Stimulated activated memory B cell treated with anti-CD40 and anti-IgM and Interleukin-4, amounts not matched to agents 10 μg/mL and 1 μg/mL and 100 μg/mL, for 72 hours (primary cell): ENCODE data around the gene SYN1.

ENCODE experiments used
- ATAC-seq: fragments of 150-1000 bp; cut with Tn5 transposase; 2 replicates; pipeline ENCODE4 v1.10.0; 2021
- H3K27ac Mint-ChIP-seq: one replicate; pipeline ENCODE4 v1.8.0; 2022; ENCODE audit warnings: mild to moderate bottlenecking, mixed read lengths
- H3K27me3 Mint-ChIP-seq: one replicate; pipeline ENCODE4 v1.8.0; 2022; ENCODE audit warnings: mixed read lengths
- H3K36me3 Mint-ChIP-seq: one replicate; pipeline ENCODE4 v1.8.0; 2022; ENCODE audit warnings: mixed read lengths
- H3K4me1 Mint-ChIP-seq: one replicate; pipeline ENCODE4 v1.8.0; 2022; ENCODE audit warnings: mixed read lengths
- H3K4me3 Mint-ChIP-seq: one replicate; pipeline ENCODE4 v1.8.0; 2022; ENCODE audit warnings: mild to moderate bottlenecking, moderate library complexity, mixed read lengths
- H3K9me3 Mint-ChIP-seq: one replicate; pipeline ENCODE4 v1.8.0; 2022; ENCODE audit warnings: mixed read lengths

The SYN1 gene

DNA sequence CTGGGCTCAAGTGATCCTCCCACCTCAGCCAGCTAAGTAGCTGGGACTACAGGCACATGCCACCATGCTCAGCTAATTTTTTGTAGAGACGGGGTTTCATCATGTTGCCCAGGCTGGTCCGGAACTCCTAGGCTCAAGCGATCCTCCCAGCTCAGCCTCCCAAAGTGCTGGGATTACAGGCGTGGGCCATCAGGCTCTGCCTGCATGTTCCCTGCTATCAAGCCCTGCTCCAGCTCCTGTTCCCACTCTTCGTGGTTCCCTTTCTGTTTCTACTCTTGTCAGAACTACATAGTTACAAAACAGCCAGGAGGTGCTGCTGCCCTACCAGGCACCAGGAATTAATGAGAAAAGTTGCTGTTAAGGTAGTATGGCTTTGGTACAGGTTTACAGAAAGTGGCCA is 28.7 kb downstream of the SYN1 start:
- H3K4me1 Mint-ChIP-seq, result no peaks in the 10 kb centered on the region
- no peak overlapping the region for H3K27ac Mint-ChIP-seq
- H3K36me3 Mint-ChIP-seq, result no peaks in the 10 kb centered on the region
- H3K4me3 Mint-ChIP-seq, result no peak overlapping the region
- ATAC-seq, result no peak
- H3K27me3 Mint-ChIP-seq, result no peaks in the 10 kb centered on the region
- no peaks in the 10 kb centered on the region for H3K9me3 Mint-ChIP-seq

DNA sequence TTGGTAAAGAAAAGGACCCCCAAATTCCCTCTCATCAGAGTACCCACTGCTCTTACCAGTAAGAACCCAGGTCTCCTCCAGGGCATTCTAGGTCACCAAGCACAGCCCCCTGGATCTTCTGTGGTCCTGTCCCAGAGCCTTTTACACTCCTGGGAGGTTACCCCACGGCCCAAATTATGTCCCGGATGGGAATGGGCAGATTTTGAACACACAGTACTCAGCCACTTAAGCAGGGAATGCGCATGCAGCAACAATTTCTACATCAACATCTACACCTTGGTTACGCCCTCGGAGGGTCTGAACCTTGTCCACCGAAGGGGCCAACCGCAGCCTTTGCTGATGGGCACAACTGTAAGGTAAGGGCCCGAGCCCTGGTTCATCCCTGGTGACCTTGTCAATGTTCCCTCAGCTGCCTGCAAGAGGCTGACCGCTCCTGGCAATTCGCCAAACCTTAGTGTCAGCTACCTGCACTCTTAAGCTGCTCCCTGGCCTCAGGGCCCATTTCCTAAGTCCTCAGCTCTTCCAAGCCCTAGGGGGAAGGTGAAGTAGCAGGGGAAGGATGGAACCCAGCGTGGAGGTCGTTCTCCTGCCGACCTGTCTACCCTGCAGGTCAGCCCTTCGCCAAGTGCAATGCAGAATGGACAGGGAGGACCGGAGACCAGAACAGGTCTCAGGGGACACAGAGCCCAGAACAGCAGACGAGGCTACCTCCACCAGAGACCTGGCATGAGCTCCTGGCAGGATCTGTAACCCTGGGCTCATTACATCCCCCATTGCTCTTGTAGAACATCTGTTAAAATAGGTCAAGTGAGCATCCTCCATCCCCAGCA is 31.5 kb downstream of the SYN1 start:
- Mint-ChIP-seq H3K4me1 (peaks cover 9% of the 10 kb centered on the region), H3K27me3 (no peaks in the 10 kb centered on the region), H3K9me3 (no peaks in the 10 kb centered on the region), H3K36me3 (no peaks in the 10 kb centered on the region), H3K27ac (no peak overlapping the region), H3K4me3 (no peak overlapping the region)
- ATAC-seq, result no peak

DNA sequence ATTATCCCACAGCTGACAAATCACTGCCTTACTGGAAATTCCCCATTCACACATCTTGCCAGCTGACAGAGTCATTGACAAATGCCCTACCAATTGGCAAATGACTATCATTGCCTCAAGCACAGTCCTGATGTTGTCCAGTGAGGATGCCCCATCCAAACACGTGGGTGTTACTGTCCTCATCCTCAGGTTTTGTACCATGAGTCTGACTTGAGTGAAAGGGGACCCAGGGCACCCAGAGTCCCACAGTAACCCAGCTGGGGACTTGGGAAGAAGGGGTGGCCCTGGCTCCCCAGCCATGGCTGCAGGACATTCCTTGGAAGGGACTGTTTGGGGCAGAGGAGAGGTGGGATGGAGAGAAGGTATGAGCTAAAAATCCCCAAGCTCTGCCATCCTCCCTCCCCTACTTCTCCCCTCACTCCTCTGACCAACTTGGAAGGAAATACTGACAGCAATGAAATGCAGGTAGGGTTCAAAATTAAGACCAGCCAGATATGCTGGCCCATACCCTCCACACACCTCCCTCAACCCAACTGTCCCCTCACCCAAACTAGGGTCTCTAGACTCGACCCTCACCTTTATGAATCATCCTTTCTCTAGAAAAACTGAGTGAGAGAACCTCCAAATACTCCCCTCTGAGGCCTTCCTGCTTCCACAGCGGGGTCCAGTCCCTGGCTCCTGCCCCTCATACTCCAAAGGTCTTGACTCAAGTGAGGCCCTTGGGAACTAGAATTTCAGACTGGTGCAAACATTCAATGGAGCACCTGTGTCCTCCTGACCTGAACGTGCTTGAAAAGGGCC is 32.4 kb downstream of the SYN1 start:
- Mint-ChIP-seq H3K9me3 (no peaks in the 10 kb centered on the region), H3K4me1 (peaks cover 14% of the 10 kb centered on the region)

DNA sequence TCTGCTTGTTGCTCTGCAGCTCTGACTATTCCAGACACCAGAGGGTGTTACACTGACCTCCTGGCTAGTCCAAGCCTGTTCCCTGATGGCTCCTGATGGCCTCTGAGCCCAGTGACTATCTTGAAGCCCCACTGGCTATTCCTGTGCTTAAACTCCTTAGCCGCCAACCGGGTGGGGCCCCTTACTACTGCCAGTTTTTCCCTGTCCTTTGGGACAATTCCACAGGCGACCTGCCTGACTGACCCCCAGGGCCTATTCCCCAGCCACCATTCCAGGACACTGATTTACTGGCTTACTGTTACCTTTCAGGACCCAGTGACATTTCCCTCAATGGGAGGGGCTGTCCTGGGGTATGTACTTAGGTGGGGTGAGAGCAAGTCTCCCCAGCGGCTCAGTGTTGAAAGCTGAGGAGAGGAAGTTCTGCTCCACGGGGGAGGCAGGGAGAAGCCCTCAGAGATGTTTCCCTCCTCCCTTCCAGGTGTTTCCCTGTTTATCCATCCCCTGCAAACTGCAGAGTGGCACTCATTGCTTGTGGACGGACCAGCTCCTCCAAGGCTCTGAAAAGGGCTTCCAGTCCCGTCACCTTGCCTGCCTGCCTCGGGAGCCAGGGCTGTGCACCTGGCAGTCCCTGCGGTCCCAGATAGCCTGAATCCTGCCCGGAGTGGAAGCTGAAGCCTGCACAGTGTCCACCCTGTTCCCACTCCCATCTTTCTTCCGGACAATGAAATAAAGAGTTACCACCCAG is 33.4 kb downstream of the SYN1 start:
- ATAC-seq, result no peak
- H3K27me3 Mint-ChIP-seq, result no peaks in the 10 kb centered on the region
- no peak overlapping the region for H3K4me3 Mint-ChIP-seq
- no peak overlapping the region for H3K27ac Mint-ChIP-seq
- H3K4me1 Mint-ChIP-seq, result peaks cover 22% of the 10 kb centered on the region
- H3K9me3 Mint-ChIP-seq, result no peaks in the 10 kb centered on the region
- no peaks in the 10 kb centered on the region for H3K36me3 Mint-ChIP-seq

More for the DNA sequence above, 32.4 kb downstream of the SYN1 start:
- ATAC-seq, result no peak
- Mint-ChIP-seq H3K27ac (no peak overlapping the region), H3K27me3 (no peaks in the 10 kb centered on the region), H3K36me3 (no peaks in the 10 kb centered on the region), H3K4me3 (no peak overlapping the region)

DNA sequence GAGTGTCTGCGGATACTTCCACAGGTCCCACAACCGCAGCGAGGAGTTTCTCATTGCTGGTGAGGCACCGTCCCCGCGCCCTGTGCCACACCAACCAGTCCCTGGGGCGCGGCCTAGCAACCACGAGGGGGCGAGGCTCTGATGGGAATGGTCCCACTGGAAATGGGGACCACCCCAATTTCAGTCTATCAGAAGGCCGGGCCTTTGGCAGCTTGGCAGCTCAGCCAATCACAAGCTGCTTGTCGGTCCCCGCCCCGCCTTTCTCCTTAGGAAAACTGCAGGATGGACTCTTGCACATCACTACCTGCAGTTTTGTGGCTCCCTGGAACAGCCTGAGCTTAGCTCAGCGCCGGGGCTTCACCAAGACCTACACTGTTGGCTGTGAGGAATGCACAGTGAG is 34.4 kb downstream of the SYN1 start:
- H3K27ac Mint-ChIP-seq, result no peak overlapping the region
- no peaks in the 10 kb centered on the region for H3K27me3 Mint-ChIP-seq
- no peak for ATAC-seq
- H3K9me3 Mint-ChIP-seq, result no peaks in the 10 kb centered on the region
- H3K4me3 Mint-ChIP-seq, result no peak overlapping the region
- peaks cover 22% of the 10 kb centered on the region for H3K4me1 Mint-ChIP-seq
- no peaks in the 10 kb centered on the region for H3K36me3 Mint-ChIP-seq

DNA sequence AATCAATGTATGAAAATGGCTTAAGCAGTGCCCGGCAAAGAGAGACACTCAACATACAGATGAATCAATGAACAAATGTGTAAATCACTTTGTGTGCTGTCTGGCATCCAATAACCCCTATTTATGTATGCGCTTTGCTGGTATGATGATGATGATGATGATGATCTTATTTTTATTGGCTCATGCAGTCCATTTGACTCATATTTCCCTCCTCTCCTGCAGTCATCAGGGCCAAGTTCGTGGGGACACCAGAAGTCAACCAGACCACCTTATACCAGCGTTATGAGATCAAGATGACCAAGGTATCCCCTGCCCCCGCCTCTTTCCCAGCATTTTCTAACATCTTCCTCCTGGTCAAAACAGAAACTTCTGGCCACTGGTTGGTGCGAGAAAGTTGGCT is 34.9 kb downstream of the SYN1 start:
- Mint-ChIP-seq H3K27ac (no peak overlapping the region), H3K27me3 (no peaks in the 10 kb centered on the region), H3K9me3 (no peaks in the 10 kb centered on the region), H3K4me3 (no peak overlapping the region), H3K36me3 (no peaks in the 10 kb centered on the region), H3K4me1 (peaks cover 23% of the 10 kb centered on the region)
- no peak for ATAC-seq

DNA sequence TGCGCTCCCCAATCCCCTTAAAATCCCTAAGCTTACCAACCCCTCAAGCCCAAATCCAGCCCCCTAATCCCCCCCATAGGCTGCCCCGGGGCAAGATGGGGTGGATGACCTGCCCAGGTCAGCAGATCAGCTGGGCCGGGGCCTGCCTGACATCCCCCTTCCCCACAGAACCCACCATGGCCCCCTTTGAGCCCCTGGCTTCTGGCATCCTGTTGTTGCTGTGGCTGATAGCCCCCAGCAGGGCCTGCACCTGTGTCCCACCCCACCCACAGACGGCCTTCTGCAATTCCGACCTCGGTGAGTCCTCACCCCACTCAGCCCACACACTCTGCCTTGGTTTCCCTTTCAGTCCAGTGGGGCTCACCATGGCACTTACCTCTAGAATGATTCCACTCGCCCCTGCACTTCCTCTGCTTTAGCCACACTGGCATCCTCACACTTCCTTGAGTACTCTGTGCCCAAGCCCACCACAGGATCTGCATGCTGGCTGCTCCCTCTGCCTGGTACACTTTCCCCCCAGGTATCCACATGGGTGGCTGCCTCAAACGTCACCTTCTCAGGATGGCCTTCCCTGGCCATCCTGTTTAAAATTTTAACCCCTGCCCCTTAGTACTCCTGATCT is 36.3 kb downstream of the SYN1 start:
- Mint-ChIP-seq H3K36me3 (no peaks in the 10 kb centered on the region), H3K4me1 (peaks cover 31% of the 10 kb centered on the region), H3K27me3 (peaks cover 2% of the 10 kb centered on the region), H3K27ac (peak overlapping the region; percentile 13), H3K4me3 (peak overlapping the region; percentile 32), H3K9me3 (no peaks in the 10 kb centered on the region)
- no peak for ATAC-seq

DNA sequence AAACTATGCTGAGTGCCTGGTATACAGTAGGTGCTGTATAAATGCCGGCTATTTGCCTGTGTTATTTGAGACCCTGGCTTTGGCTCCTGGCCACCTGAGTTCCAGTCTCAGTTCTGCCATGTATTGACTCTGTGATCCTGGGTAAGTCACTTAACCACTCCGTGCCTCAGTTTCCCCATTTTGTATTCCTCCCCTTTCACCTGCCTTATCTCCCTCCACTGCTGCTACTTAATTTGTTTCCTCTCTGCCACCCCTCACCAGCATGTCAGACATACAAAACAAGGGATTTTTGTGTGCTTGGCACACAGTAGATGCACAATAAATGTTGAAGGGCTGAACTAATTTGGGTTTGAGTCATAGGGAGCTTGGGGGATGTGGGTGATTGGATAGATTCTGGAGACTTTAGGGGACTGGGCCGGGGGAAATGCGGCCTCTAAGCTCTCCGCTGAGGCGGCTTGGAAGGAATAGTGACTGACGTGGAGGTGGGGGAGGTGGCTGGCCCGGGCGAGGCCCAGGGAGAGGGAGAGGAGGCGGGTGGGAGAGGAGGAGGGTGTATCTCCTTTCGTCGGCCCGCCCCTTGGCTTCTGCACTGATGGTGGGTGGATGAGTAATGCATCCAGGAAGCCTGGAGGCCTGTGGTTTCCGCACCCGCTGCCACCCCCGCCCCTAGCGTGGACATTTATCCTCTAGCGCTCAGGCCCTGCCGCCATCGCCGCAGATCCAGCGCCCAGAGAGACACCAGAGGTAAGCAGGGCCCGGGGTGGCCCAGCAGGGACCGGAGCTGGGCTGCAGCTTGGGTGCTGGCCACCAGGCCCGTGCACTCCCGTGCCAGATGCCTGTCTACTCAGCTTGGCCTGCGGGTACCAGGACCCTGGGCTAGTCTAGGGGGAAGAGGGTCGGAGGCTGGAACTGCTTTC is 37.7 kb downstream of the SYN1 start, which contains the start of gene TIMP1:
TIMP1 (plus strand) TSS at position 706 of the 917 bp plus-strand sequence. CDS start 980 bp downstream, outside the sequence.
- ATAC-seq, result peak; percentile 88
- Mint-ChIP-seq H3K4me1 (peaks cover 37% of the 10 kb centered on the region), H3K36me3 (no peaks in the 10 kb centered on the region), H3K4me3 (peak within 1 kb of the TSS; percentile 57), H3K9me3 (no peaks in the 10 kb centered on the region), H3K27me3 (peaks cover 14% of the 10 kb centered on the region), H3K27ac (peak within 1 kb of the TSS; percentile 64)

DNA sequence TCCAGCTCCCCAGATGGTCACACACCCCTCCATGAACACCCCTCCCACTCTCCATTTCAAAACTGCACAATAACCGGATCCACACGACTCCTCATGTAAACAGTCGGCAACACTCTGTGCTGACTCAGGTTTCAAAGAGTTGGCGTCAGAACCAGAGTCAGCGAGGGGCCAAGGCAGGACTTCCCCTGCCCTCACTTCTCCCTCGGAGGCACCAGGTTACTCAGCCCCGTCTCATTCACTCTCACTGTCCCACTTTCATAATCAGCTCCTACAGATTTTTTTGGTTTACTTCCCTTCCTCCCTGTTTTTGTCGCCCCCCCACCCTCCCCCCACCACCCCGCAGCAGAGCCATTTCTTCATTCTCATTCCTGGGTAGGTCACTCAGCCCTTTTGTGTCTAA is 40.1 kb downstream of the SYN1 start:
- Mint-ChIP-seq H3K4me3 (no peak overlapping the region), H3K27ac (no peak overlapping the region), H3K36me3 (no peaks in the 10 kb centered on the region), H3K9me3 (no peaks in the 10 kb centered on the region), H3K4me1 (peaks cover 37% of the 10 kb centered on the region), H3K27me3 (peaks cover 24% of the 10 kb centered on the region)
- ATAC-seq, result peak; percentile 65

DNA sequence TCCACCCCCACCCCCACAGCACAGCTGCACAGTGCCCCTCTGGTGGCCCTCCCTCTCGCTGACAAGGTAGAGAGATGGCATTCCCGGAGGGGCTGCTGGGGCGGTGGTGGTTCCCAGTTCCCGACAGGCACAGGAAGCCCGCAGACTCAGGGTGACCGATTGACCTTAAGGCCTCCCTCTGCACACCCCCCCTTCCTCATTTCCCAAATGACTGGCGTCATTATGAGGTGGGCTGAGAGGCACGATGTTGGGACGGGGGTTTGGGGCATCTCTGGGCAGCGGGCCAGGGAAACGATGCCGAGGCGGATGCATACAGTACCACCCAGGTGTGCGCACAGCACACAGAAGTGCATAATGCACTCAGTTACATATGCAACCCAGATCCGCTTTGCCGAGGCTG is 41.0 kb downstream of the SYN1 start:
- Mint-ChIP-seq H3K36me3 (no peaks in the 10 kb centered on the region), H3K4me1 (peaks cover 34% of the 10 kb centered on the region), H3K27me3 (peaks cover 28% of the 10 kb centered on the region), H3K27ac (no peak overlapping the region), H3K4me3 (no peak overlapping the region), H3K9me3 (no peaks in the 10 kb centered on the region)
- ATAC-seq, result no peak

DNA sequence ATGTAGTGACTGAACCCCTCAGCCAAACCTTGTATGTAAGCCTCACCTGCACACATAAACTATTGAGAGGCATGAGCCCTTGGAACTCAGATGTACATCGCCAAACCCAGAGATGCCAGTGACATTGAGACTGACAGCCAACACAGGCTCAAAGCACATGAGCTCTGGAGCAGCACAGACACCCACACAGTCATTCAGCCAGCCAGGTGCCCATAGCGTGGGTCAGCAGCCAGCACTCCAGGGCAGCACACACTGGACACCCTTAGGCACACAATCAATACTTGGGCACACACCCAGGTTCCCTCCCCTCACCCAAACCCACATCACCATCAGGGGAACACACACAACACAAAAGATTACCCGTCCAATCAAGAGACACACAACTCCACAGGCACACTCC is 41.8 kb downstream of the SYN1 start:
- Mint-ChIP-seq H3K27me3 (peaks cover 36% of the 10 kb centered on the region), H3K4me1 (peaks cover 34% of the 10 kb centered on the region), H3K4me3 (no peak overlapping the region), H3K27ac (no peak overlapping the region), H3K36me3 (peaks cover 3% of the 10 kb centered on the region), H3K9me3 (no peaks in the 10 kb centered on the region)
- no peak for ATAC-seq

DNA sequence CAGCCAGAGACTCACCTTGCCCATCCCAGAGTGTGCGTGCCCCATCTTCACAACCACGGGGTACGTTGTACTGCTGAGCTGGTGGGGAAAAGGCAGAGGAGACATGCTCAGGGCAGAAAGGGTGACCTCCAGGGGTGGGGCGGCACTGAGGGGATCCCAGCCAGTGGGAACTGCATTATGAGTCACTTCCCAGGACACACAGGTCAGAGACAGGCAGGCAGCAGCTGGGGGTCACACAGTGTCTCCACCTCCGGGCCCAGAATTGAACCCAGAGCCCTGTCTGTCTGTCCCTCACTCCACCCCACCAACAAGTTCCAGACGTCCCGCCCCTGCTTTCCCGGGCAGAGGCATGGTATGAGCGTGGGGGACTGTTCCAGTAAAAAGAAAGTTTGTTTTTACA is 42.2 kb downstream of the SYN1 start:
- Mint-ChIP-seq H3K27me3 (peaks cover 41% of the 10 kb centered on the region), H3K9me3 (no peaks in the 10 kb centered on the region), H3K4me1 (peaks cover 37% of the 10 kb centered on the region), H3K27ac (no peak overlapping the region), H3K36me3 (peaks cover 8% of the 10 kb centered on the region), H3K4me3 (no peak overlapping the region)
- ATAC-seq, result no peak

DNA sequence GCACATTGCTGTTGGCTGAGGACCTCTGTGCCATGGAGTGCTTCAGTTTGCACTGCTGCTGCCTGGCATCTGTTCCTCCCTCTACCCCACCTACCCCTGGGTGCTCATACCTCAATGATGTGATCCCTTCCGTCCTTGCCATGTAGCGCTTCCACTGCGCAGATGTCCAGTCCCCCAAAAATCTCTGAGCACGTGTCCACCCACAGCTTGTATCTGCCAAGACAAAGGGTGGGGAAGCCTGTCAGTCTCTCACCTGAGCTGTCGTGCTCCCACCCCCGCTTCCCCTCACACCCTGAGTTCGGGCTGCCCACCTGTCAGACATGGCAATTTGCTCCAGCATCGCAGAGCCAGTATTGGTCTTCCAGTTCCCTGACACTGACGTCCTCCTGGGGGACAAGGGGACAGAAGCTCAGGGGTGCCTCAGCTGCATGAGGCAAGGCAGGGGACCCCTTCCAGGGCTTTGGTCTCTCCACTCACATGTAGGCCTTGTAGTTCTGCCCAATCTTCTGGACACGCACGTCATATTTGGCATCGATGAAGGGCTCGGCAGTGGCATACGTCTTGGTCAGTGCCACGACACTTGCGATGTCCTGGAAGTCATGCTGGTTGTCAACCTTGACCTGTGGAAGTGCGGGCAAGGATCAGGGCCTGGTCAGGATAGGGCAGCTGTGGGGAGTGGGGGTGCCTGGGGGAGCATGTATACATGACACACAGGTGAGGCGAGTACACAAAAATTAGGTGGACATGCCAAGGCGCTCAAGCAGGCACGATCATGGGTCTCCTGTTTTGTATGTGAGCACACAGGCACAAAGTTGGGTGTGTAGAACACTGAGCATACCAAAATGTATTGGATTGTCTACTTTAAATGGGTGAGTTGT is 43.4 kb downstream of the SYN1 start:
- Mint-ChIP-seq H3K4me1 (peaks cover 36% of the 10 kb centered on the region), H3K27me3 (peaks cover 50% of the 10 kb centered on the region), H3K27ac (no peak overlapping the region), H3K36me3 (peaks cover 20% of the 10 kb centered on the region), H3K9me3 (no peaks in the 10 kb centered on the region), H3K4me3 (no peak overlapping the region)
- ATAC-seq, result no peak
